ENCODE measurements around the gene WNT9A. TPM values are rescaled to one million over a fixed set of nuclear protein-coding genes. Genes with fewer than 3 reads are reported as not detected.
"Not testable (repeated sequence)": the region's sequence is repeated elsewhere in the genome, so short reads cannot be mapped to it uniquely, and the experiment has no call there.

Gene WNT9A
- polyA plus RNA-seq, 1 of the 3 experiments (the other 2 are of a cell fraction): 0.31 TPM

- H3K27me3 ChIP-seq (ENCODE audit: insufficient read depth); H2AFZ ChIP-seq (ENCODE audit: low read depth); DNase-seq; H4K20me1 ChIP-seq (ENCODE audit: insufficient read depth); H3K9me3 ChIP-seq; H3K79me2 ChIP-seq (ENCODE audit: insufficient read depth); H3F3A ChIP-seq (replicated peaks; ENCODE audit: insufficient read depth); H3K9me2 ChIP-seq; H3K4me3 ChIP-seq (ENCODE audit: low read depth in 2 of 2, low read length in 1 of 2); POLR2A ChIA-PET; H3K27ac ChIP-seq (ENCODE audit: low read depth in 2 of 2, low read length in 1 of 2); H3K4me2 ChIP-seq; H3K9ac ChIP-seq; H3K4me1 ChIP-seq (ENCODE audit: control insufficient read depth in 1 of 2, insufficient read depth in 2 of 2, low read depth in 1 of 2, low read length in 1 of 2); CTCF ChIA-PET; H3K36me3 ChIP-seq (replicated peaks in 1 of 2; ENCODE audit: control insufficient read depth in 1 of 2, insufficient read depth in 2 of 2, low read length in 1 of 2): not testable (repeated sequence)
- whole genome bisulfite sequencing (ENCODE audit: low lambda C conversion rate): 75% methylated on average over 15 of the region's 27 CpGs
Measured at GRCh38 chr1:227971643-227972282, 24.0 kb upstream of the WNT9A start.

DNA sequence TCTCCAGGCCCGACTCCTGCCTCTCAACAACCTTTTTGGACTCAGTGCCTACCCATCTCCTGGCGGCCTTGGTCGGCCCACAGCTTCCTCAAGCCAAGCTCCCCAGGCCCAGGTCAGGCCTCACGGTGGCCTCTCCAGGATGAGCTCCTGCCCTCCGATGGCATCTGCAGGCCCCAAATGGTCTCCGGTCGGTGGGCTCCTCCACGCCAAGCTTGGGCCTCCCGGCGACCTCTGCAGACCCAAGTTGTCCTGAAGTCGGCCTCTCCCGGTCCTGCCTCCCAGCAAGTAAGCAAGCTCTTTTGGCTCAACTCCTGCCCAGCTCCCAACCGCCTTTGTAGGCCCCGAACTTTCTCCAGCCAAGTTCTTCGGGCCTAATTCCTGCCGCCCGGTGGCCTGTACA lies 23.5 kb upstream of the WNT9A start:
- DNase-seq; H2AFZ ChIP-seq (ENCODE audit: low read depth); H4K20me1 ChIP-seq (ENCODE audit: insufficient read depth); H3K27me3 ChIP-seq (ENCODE audit: insufficient read depth); H3K4me3 ChIP-seq (ENCODE audit: low read depth in 2 of 2, low read length in 1 of 2); H3K4me1 ChIP-seq (ENCODE audit: control insufficient read depth in 1 of 2, insufficient read depth in 2 of 2, low read depth in 1 of 2, low read length in 1 of 2); CTCF ChIA-PET; H3K27ac ChIP-seq (ENCODE audit: low read depth in 2 of 2, low read length in 1 of 2); H3K9me2 ChIP-seq; H3K9ac ChIP-seq; H3K79me2 ChIP-seq (ENCODE audit: insufficient read depth); POLR2A ChIA-PET; H3K36me3 ChIP-seq (replicated peaks in 1 of 2; ENCODE audit: control insufficient read depth in 1 of 2, insufficient read depth in 2 of 2, low read length in 1 of 2); H3K9me3 ChIP-seq; H3K4me2 ChIP-seq; H3F3A ChIP-seq (replicated peaks; ENCODE audit: insufficient read depth): not testable (repeated sequence)
- WGBS (ENCODE audit: low lambda C conversion rate): 82% methylated on average over 11 of the region's 17 CpGs

GRCh38 chr1:227970076-227970995 lies 22.6 kb upstream of the WNT9A start:
- 65% methylated on average over 24 of the region's 36 CpGs for WGBS (ENCODE audit: low lambda C conversion rate)
- H3K27me3 ChIP-seq (ENCODE audit: insufficient read depth); H3K4me2 ChIP-seq; CTCF ChIA-PET; H3K79me2 ChIP-seq (ENCODE audit: insufficient read depth); H3F3A ChIP-seq (replicated peaks; ENCODE audit: insufficient read depth); DNase-seq; H3K27ac ChIP-seq (ENCODE audit: low read depth in 2 of 2, low read length in 1 of 2); H3K9me3 ChIP-seq; H3K36me3 ChIP-seq (replicated peaks in 1 of 2; ENCODE audit: control insufficient read depth in 1 of 2, insufficient read depth in 2 of 2, low read length in 1 of 2); POLR2A ChIA-PET; H3K9ac ChIP-seq; H4K20me1 ChIP-seq (ENCODE audit: insufficient read depth); H3K9me2 ChIP-seq; H3K4me1 ChIP-seq (ENCODE audit: control insufficient read depth in 1 of 2, insufficient read depth in 2 of 2, low read depth in 1 of 2, low read length in 1 of 2); H2AFZ ChIP-seq (ENCODE audit: low read depth); H3K4me3 ChIP-seq (ENCODE audit: low read depth in 2 of 2, low read length in 1 of 2): not testable (repeated sequence)

DNA sequence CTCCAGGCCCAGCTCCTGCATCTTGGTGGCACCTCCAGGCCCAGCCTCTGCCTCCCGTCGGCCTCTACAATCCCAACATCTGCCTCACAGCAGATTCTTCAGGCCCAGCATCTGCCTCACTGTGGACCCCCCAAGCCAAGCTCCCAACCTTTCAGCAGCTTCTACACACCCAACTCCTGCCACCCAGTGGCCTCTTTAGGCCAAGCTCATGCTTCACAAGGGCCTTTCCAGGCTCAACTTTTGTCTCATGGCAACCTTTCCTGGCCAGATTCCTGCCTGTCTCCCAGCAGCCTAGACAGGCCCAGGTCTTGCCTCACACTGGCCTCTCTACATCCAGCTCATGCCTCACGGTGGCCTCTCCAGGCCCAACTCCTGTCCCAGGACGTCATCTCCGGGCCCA lies 20.1 kb upstream of the WNT9A start:
- H3K9ac ChIP-seq; H2AFZ ChIP-seq (ENCODE audit: low read depth); H3K4me3 ChIP-seq (ENCODE audit: low read depth in 2 of 2, low read length in 1 of 2); H3K4me2 ChIP-seq; H3K9me2 ChIP-seq; H3K36me3 ChIP-seq (replicated peaks in 1 of 2; ENCODE audit: control insufficient read depth in 1 of 2, insufficient read depth in 2 of 2, low read length in 1 of 2); H3K27ac ChIP-seq (ENCODE audit: low read depth in 2 of 2, low read length in 1 of 2); DNase-seq; H3K79me2 ChIP-seq (ENCODE audit: insufficient read depth); H3K4me1 ChIP-seq (ENCODE audit: control insufficient read depth in 1 of 2, insufficient read depth in 2 of 2, low read depth in 1 of 2, low read length in 1 of 2); H3K9me3 ChIP-seq; POLR2A ChIA-PET; CTCF ChIA-PET; H4K20me1 ChIP-seq (ENCODE audit: insufficient read depth); H3K27me3 ChIP-seq (ENCODE audit: insufficient read depth); H3F3A ChIP-seq (replicated peaks; ENCODE audit: insufficient read depth): not testable (repeated sequence)
- 78% methylated on average over 4 of the region's 5 CpGs for WGBS (ENCODE audit: low lambda C conversion rate)

Measured in SK-N-SH (cell line).